ENCODE data around the gene CNGB1.
"Not testable (repeated sequence)": the region's sequence is repeated elsewhere in the genome, so short reads cannot be mapped to it uniquely, and the experiment has no call there.

The CNGB1 gene

GRCh38 chr16:57892041-57892440 is 78.9 kb downstream of the CNGB1 start:
- in situ Hi-C loops (cut with MboI; ENCODE audit: low sequenced_read_pairs), result no loop called here

GRCh38 chr16:57890752-57891111 is 80.2 kb downstream of the CNGB1 start:
- in situ Hi-C loops (cut with MboI; ENCODE audit: low sequenced_read_pairs), result no loop called here

DNA sequence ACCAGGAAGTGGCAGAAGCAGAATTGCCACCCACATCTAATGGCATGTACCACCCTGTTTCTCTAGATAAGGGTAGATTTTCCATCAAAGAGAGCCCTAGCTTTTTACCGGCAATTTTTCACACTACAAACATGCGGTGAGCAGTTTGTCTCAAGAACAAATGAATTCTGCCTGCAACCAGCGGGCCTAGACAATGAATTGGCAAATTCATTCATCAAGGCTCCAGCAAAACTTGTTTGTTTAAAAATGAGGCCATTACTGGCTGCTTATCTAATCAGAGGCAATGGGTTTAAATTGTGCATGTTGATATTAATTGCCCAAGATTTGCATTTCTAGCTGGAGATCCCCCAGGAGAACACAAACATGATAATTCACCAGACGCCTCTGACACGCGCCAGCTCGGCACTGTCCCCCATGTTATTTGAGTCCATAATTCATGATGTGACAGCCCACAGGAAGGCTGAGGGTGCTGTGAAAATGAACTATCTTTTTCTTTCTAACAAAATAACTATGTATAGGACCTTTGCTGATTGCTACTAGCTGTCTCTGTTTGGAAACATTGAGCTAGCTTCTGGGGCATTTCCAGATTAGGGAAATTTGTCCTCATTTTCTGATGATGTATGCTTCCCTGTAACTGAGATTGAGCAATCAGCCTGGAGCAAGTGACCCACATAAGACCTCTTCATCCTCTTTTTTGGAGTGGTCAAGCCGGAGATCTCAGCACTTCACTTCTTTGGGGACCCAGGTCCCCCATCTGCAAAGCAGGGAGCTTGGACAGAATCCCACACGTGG is 80.8 kb downstream of the CNGB1 start:
- in situ Hi-C loops (cut with MboI; ENCODE audit: low sequenced_read_pairs), result no loop called here

GRCh38 chr16:57889522-57889921 is 81.4 kb downstream of the CNGB1 start:
- in situ Hi-C loops (cut with MboI; ENCODE audit: low sequenced_read_pairs), result no loop called here

DNA sequence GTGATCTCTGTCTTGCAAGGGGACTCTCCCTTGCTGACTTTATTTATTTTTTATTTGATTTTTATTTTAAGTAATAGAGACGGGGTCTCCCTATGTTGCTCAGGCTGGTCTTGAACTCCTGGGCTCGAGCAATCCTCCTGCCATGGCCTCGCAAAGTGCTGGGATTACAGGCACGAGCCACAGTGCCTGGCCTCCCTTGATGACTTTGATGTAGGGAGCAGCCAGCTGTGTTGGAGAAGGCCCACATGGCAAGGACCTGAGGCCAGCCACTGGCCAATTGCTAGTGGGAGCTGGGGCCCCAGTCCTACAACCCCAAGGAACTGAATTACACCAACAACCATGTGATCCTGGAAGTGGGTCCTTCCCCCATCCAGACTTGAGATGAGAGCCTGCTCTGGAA is 81.8 kb downstream of the CNGB1 start:
- in situ Hi-C loops (cut with MboI; ENCODE audit: low sequenced_read_pairs), result no loop called here

- in situ Hi-C loops (cut with MboI; ENCODE audit: low sequenced_read_pairs), result no loop called here
Observed at GRCh38 chr16:57888128-57888527, 82.8 kb downstream of the CNGB1 start.

GRCh38 chr16:57887711-57888110 is 83.2 kb downstream of the CNGB1 start:
- in situ Hi-C loops (cut with MboI; ENCODE audit: low sequenced_read_pairs), result no loop called here

DNA sequence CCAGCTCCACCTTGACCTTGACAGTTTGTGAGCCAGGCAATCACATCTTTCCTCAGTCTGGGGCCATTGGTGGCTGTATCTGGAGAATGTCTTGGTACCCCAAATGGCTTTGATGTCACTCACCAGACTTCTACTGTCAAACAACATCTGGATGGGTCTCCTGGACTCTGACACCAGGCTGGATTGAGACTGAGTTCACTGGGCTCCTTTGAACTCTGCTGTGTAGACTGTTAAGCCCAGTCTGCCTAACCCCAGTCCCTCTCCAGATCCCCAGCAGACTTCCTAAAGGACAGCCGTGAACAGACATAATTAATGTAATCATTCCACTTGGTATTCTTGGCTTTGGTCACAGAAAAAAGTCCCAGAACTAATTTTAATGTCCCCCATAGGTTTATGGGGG is 84.5 kb downstream of the CNGB1 start:
- in situ Hi-C loops (cut with MboI; ENCODE audit: low sequenced_read_pairs), result no loop called here

GRCh38 chr16:57884655-57885133 is 86.2 kb downstream of the CNGB1 start:
- in situ Hi-C loops (cut with MboI; ENCODE audit: low sequenced_read_pairs), result no loop called here

DNA sequence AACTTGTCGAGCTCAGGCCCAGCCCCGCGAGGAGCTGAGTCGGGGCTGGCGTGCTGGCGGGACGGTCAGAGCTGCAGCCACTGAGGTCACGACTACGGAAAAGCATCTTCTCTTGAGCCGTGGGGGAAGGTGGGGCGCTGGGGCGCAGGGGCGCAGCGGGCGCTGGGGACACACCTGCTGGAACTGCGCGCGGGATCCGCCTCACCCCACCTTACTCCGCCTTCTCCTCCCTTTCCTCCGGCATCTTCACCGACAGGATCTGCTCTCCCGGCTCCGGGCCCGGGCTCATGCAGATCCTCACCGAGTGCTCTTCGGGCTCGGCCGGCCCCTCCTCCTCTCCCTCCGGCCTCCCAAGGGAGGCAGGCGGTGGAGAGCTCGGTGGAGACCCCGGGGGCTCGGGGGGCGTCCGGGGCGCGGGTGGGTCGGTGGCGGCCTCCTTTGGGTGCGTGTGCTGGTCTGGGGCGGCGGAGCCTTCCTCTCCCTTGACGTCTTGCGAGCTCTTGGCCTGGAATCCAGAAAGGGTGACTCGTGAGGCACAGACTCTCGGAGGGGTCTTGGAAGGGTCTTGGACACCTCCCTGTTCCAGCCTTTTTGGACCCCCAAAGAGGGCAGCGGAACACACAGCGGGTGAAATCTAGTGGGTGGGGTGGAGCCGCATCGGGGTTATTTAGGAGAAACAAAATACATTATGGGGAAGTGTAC is 86.8 kb downstream of the CNGB1 start:
- in situ Hi-C loops (cut with MboI; ENCODE audit: low sequenced_read_pairs), result no loop called here

DNA sequence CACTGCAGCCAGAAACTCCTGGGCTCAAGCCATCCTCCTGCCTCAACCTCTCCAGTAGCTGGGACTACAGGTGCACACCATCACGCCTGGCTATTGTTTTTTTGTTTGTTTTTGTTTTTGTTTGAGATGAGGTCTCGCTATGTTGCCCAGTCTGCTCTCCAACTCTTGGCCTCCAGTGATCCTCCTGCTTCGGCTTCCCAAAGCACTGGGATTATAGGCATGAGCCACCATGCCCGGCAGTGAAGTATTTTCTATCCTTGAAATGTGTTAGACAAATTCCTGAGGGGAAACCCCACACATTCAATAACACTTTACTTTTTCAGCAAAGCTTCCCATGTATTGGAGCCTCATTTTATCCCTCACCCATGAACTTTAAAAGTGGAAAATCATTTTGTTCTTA is 87.4 kb downstream of the CNGB1 start:
- in situ Hi-C loops (cut with MboI; ENCODE audit: low sequenced_read_pairs), result no loop called here

GRCh38 chr16:57882792-57883191 is 88.1 kb downstream of the CNGB1 start:
- in situ Hi-C loops (cut with MboI; ENCODE audit: low sequenced_read_pairs), result no loop called here

- in situ Hi-C loops (cut with MboI; ENCODE audit: low sequenced_read_pairs), result no loop called here
Observed at GRCh38 chr16:57882206-57882605, 88.7 kb downstream of the CNGB1 start.

DNA sequence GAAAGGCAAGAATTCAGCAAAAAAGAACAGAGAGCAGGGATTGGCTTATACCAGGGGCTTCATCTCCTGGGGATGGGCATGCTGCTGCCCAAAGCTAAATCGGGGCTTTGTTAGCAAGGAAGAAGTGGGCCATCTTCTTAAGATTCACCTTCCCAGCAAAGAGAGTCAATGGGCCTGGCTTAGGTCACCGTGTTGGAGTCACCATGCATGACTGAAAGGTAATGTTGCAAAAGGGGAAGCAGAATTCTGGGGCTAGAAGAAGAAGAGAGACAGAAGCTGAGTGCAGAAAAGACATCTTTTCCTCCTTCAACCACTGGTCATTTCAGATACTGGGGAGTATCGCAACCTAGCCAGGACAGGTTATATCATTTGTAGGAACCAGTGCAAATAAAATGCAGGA is 92.3 kb downstream of the CNGB1 start:
- in situ Hi-C loops (cut with MboI; ENCODE audit: low sequenced_read_pairs), result no loop called here

GRCh38 chr16:57876210-57876609 is 94.7 kb downstream of the CNGB1 start:
- in situ Hi-C loops (cut with MboI; ENCODE audit: low sequenced_read_pairs), result no loop called here

DNA sequence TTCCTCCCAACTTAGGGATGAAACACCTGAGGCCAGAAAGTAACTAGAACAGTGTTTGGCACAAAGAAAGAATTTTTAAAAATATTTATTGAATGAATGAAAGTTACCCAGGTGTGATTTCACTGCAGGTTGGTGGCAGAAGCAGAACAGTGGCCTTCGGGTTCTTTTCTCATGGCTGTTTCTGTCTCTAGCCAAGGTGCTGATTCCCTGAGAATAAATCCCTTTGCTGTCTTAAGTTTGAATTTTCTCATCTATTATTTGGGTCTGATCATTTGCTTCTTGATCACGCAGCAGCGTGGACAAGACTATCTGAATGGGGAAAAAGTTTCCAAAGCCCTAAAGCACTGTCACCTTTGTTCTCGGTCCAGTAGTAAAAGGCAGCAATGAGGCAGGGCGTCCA is 95.6 kb downstream of the CNGB1 start:
- in situ Hi-C loops (cut with MboI; ENCODE audit: low sequenced_read_pairs), result no loop called here

DNA sequence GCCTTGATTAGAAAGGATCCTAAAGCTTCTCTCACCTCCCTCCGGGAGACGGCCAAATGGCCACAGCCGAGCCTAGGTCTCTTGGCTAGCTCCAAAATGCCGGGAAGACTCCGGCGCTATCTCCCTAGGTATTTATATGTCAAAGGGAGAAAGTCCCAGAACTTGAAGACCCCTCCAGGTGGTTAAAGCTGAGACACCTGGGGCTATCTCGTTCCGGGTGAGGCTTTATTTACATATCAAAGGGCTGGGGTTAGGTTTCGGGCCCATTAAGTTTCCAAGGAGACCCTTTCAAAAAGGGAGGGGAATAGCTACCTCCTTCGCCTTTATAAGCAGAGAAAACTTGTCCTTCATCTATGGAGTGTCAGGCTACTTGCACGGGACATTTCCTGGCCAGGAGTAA is 97.7 kb downstream of the CNGB1 start:
- in situ Hi-C loops (cut with MboI; ENCODE audit: low sequenced_read_pairs), result no loop called here

GRCh38 chr16:57872764-57873163 is 98.2 kb downstream of the CNGB1 start:
- in situ Hi-C loops (cut with MboI; ENCODE audit: low sequenced_read_pairs), result not testable (repeated sequence)

GRCh38 chr16:57871456-57871855 is 99.5 kb downstream of the CNGB1 start:
- in situ Hi-C loops (cut with MboI; ENCODE audit: low sequenced_read_pairs), result no loop called here

GRCh38 chr16:57870753-57871454 is 100.0 kb downstream of the CNGB1 start:
- in situ Hi-C loops (cut with MboI; ENCODE audit: low sequenced_read_pairs), result no loop called here

GRCh38 chr16:57868913-57869520 is 101.9 kb downstream of the CNGB1 start:
- in situ Hi-C loops (cut with MboI; ENCODE audit: low sequenced_read_pairs), result no loop called here
